ENCODE results near the gene TRH.

GRCh38 chr3:129965937-129966336 is 8.6 kb upstream of the TRH start:
- TF ChIP-seq, protein P1, sequence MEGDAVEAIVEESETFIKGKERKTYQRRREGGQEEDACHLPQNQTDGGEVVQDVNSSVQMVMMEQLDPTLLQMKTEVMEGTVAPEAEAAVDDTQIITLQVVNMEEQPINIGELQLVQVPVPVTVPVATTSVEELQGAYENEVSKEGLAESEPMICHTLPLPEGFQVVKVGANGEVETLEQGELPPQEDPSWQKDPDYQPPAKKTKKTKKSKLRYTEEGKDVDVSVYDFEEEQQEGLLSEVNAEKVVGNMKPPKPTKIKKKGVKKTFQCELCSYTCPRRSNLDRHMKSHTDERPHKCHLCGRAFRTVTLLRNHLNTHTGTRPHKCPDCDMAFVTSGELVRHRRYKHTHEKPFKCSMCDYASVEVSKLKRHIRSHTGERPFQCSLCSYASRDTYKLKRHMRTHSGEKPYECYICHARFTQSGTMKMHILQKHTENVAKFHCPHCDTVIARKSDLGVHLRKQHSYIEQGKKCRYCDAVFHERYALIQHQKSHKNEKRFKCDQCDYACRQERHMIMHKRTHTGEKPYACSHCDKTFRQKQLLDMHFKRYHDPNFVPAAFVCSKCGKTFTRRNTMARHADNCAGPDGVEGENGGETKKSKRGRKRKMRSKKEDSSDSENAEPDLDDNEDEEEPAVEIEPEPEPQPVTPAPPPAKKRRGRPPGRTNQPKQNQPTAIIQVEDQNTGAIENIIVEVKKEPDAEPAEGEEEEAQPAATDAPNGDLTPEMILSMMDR (IDR thresholded peaks at IDR 0.05; ENCODE audit: poor library complexity) = no peak
- no peak for TF ChIP-seq EZH2phosphoT487 (IDR thresholded peaks at IDR 0.05; ENCODE audit: low read depth, severe bottlenecking, unreplicated experiment)

Data from hepatocyte (in vitro differentiated cells).